Heart right ventricle (tissue), 16 donors: ENCODE data around the gene PEA15. TPM values are rescaled to one million over a fixed set of nuclear protein-coding genes. Genes with fewer than 3 reads are reported as not detected.

ENCODE experiments used
- ATAC-seq, 8 donors: fragments of 200-7000 bp; cut with Tn5 transposase; one replicate each; pipeline ENCODE4 v1.9.1; 2020; ENCODE audit warnings: mild to moderate bottlenecking in 8 of 8, moderate library complexity in 8 of 8, moderate number of reproducible peaks in 1 of 8
- DNase-seq, 2 donors: peaks; one replicate each; pipeline ENCODE4 v3.0.0-alpha.2; 2020
- H3K27ac ChIP-seq, 10 donors: fragments of 200-600 bp; sonication (generic) in 2 of 10; one replicate each; pipeline versions ENCODE4 v1.5.0 to v1.8.0; 2020 to 2022; ENCODE audit warnings: mild to moderate bottlenecking in 3 of 10
- H3K27me3 ChIP-seq, 7 donors: fragments of 200-600 bp; one replicate each; pipeline ENCODE4 v1.8.0; 2021 to 2022; ENCODE audit warnings: mild to moderate bottlenecking in 2 of 7
- H3K36me3 ChIP-seq, 9 donors: fragments of 200-600 bp; sonication (generic) in 1 of 9; one replicate each; pipeline versions ENCODE4 v1.5.0 to v1.8.0; 2020 to 2022; ENCODE audit warnings: mild to moderate bottlenecking in 2 of 9
- H3K4me1 ChIP-seq, 9 donors: fragments of 200-600 bp; sonication (generic) in 1 of 9; one replicate each; pipeline versions ENCODE4 v1.5.0 to v1.8.0; 2020 to 2022; ENCODE audit warnings: mild to moderate bottlenecking in 4 of 9
- H3K4me3 ChIP-seq, 10 donors: fragments of 200-600 bp; sonication (generic) in 2 of 10; one replicate each; pipeline versions ENCODE4 v1.5.0 to v1.8.0; 2020 to 2022; ENCODE audit warnings: mild to moderate bottlenecking in 7 of 10, moderate library complexity in 2 of 10
- H3K9me3 ChIP-seq, 11 donors: fragments of 200-600 bp in 10 of 11; sonication (generic) in 2 of 11; one replicate each; pipeline versions ENCODE4 v1.5.0 to v1.8.0; 2013 to 2022; ENCODE audit warnings: mild to moderate bottlenecking in 2 of 11, control low read depth in 1 of 11, moderate library complexity in 1 of 11
- CTCF ChIP-seq, 9 donors: fragments of 200-600 bp; sonication (generic) in 2 of 9; IDR thresholded peaks; one replicate each; pipeline versions ENCODE4 v1.5.0 to v1.8.0; 2021 to 2022; ENCODE audit warnings: antibody characterized with exemption in 9 of 9, mild to moderate bottlenecking in 5 of 9, moderate library complexity in 1 of 9
- WGBS, 2 donors: extraction: QIAGEN DNeasy Blood & Tissue Kit; methylation state at CpG; one replicate each; pipeline ENCODE4 v1.1.7; 2013; ENCODE audit warnings: inconsistent platforms in 1 of 2; 5-methylcytosine and 5-hydroxymethylcytosine counted together
- intact Hi-C, 10 donors: fragments of 100-400 bp; cut with DNase I; formaldehyde crosslinking; loops; one replicate each; pipeline versions ENCODE4 v1.11.1 to v1.14.2; 2022
- polyA plus RNA-seq, 2 donors: library from polyadenylated mRNA; stranded (reverse); fragments of 200-250 nt; gene quantifications; one replicate each; pipeline ENCODE4 v1.2.3, GENCODE V29; 2013
- total RNA-seq, 10 donors: library from RNA; stranded (reverse); fragmentation: NEBNext Ultra II Directional in 3 of 10; extraction: Animal tissue kit (Norgen Biotek cat#: 25700) in 3 of 10; gene quantifications; one replicate each; pipeline versions ENCODE4 v1.2.1 to v1.2.4, GENCODE V29; 2021 to 2023
- donor health status: Arrhythmogenic right ventricular cardiomyopathy.
- donor health status: ischemic (EF 13 %, LVEDD 7.1; RV severe dilation, severe dysfunction).
- donor health status: healthy with polysubstance abuse.
- donor health status: DM: no; HTN: yes; CAD: no.
- donor health status: DM: no; HTN: no; CAD: no.
- donor health status: ischemic (EF 25% LVEDD 6.9; RV normal size, moderate dysfunction).
- donor health status: ischemic (EF 25% LVEDD 5.7; RV mildly dilated, moderate dysfunction).
- donor health status: healthy.
- donor health status: DM: yes; HTN: yes; CAD: no.
- donor health status: Ischemic cardiomyopathy.
- donor health status: ischemic (EF 35%, LVEDD 5.7; RV mildly dilated, moderate dysfunction).
- donor health status: nonischemic (EF 11% LVEDD 7.7; RV severe dilation, severe dysfunction).
- donor health status: DM: yes; HTN: yes; CAD: no.
- donor health status: PGD.
- donor health status: ischemic (EF 29% LVEDD 5.4; RV normal size, mild dysfunction).
- donor health status: nonischemic (EF 23%, LVEDD 6.1; RV moderate dilation, normal function).

The PEA15 gene
- total and polyA plus RNA-seq, 12 donors: 213 to 536 (median 271) TPM

- intact Hi-C loops: loop anchor here (2.0 to 10.0 kb wide), 14 partner anchors 27 to 183 kb away; partner anchors contain the start of genes IGSF8 (in 2 of the 10) and ATP1A2 (in 1 of the 10)
- no peak for DNase-seq
- Histone ChIP-seq H3K4me3 (no peak overlapping the region), H3K27me3 (no peaks in the 10 kb centered on the region), H3K9me3 (no peaks in the 10 kb centered on the region), H3K27ac (peak overlapping the region in 3 of 10 donors; percentile 55 to 87 (median 83)), H3K4me1 (peaks cover 9 to 53% (median 18%) of the 10 kb centered on the region in 9 donors), H3K36me3 (no peaks in the 10 kb centered on the region)
- no peak for TF ChIP-seq CTCF (IDR thresholded peaks at IDR 0.05)
- ATAC-seq: no peak
Measured at GRCh38 chr1:160192234-160192633, 12.9 kb upstream of the PEA15 start.

GRCh38 chr1:160193091-160193819, 11.9 kb upstream of the PEA15 start:
- intact Hi-C loops: loop anchor here (1.0 to 10.0 kb wide), 17 partner anchors 26 to 182 kb away; partner anchors contain the start of genes IGSF8 (in 2 of the 10) and ATP1A2 (in 1 of the 10)
- DNase-seq: peak; percentile 86 to 92
- 21 to 26% methylated on average over 16 of the region's 16 CpGs for WGBS, 2 donors
- TF ChIP-seq CTCF (IDR thresholded peaks at IDR 0.05): peak; percentile 94 to 98 (median 96)
- H3K27me3 ChIP-seq: no peaks in the 10 kb centered on the region
- H3K4me3 ChIP-seq: no peak overlapping the region
- H3K4me1 ChIP-seq: peaks cover 9 to 58% (median 18%) of the 10 kb centered on the region in 9 donors
- ATAC-seq: peak; percentile 83 to 91 (median 88)
- peak overlapping the region in 7 of 10 donors; percentile 59 to 87 (median 79) for H3K27ac ChIP-seq
- no peaks in the 10 kb centered on the region for H3K36me3 ChIP-seq
- H3K9me3 ChIP-seq: no peaks in the 10 kb centered on the region

GRCh38 chr1:160193832-160194736, 11.1 kb upstream of the PEA15 start:
- 90 to 96% methylated on average over 9 of the region's 9 CpGs for WGBS, 2 donors
- ATAC-seq: peak in 1 of 8 donors; percentile 1
- H3K4me3 ChIP-seq: no peak overlapping the region
- H3K27ac ChIP-seq: peak overlapping the region in 4 of 10 donors; percentile 76 to 87 (median 83)
- DNase-seq: no peak
- H3K27me3 ChIP-seq: no peaks in the 10 kb centered on the region
- intact Hi-C loops: loop anchor here (1.0 to 10.0 kb wide), 17 partner anchors 25 to 181 kb away; partner anchors contain the start of genes IGSF8 (in 2 of the 10) and ATP1A2 (in 1 of the 10)
- no peaks in the 10 kb centered on the region for H3K9me3 ChIP-seq
- no peaks in the 10 kb centered on the region for H3K36me3 ChIP-seq
- TF ChIP-seq CTCF (IDR thresholded peaks at IDR 0.05): no peak
- H3K4me1 ChIP-seq: peaks cover 9 to 57% (median 18%) of the 10 kb centered on the region in 9 donors

- intact Hi-C loops: loop anchor here in 9 of 10 donors (2.0 to 10.0 kb wide), 10 partner anchors 24 to 180 kb away; partner anchors contain the start of genes ATP1A2 (in 1 of the 9) and IGSF8 (in 1 of the 9)
- DNase-seq: no peak
- TF ChIP-seq CTCF (IDR thresholded peaks at IDR 0.05): no peak
- ATAC-seq: no peak
- Histone ChIP-seq H3K27me3 (no peaks in the 10 kb centered on the region), H3K4me1 (peaks cover 7 to 51% (median 14%) of the 10 kb centered on the region in 9 donors), H3K4me3 (no peak overlapping the region), H3K27ac (no peak overlapping the region), H3K9me3 (no peaks in the 10 kb centered on the region), H3K36me3 (no peaks in the 10 kb centered on the region)
- WGBS, 2 donors: 72 to 82% methylated on average over 2 of the region's 2 CpGs
Measured at GRCh38 chr1:160194737-160195059, 10.5 kb upstream of the PEA15 start.
